Pancreas (tissue), 10 donors: ENCODE measurements around the gene LRBA. TPM values are rescaled to one million over a fixed set of nuclear protein-coding genes. Genes with fewer than 3 reads are reported as not detected.

ENCODE experiments used
- ATAC-seq, 4 donors: fragments of 200-7000 bp; cut with Tn5 transposase; one replicate each; pipeline versions ENCODE4 v1.8.0 to v1.9.1; 2020; ENCODE audit warnings: mild to moderate bottlenecking in 4 of 4, moderate library complexity in 4 of 4
- DNase-seq, 6 donors: peaks; one replicate each; pipeline ENCODE4 v3.0.0-alpha.2; 2020
- FAIRE-seq: peaks from 2 replicates; lab custom pipeline; 2012; peaks lifted over from hg19 to GRCh38; lab: Jason Lieb, UNC
- H3K27ac ChIP-seq, 4 donors: fragments of 200-600 bp; sonication (generic); 1 replicate in 3 of 4; 2 replicates in 1 of 4; pipeline versions ENCODE4 v1.5.0 to v1.8.0; 2020
- H3K27me3 ChIP-seq, 4 donors: fragments of 200-600 bp; one replicate each; pipeline ENCODE4 v1.8.0; 2021
- H3K36me3 ChIP-seq, 3 donors: fragments of 200-600 bp; sonication (generic) in 1 of 3; one replicate each; pipeline versions ENCODE4 v1.5.0 to v1.8.0; 2020 to 2021
- H3K4me1 ChIP-seq, 3 donors: fragments of 200-600 bp; one replicate each; pipeline ENCODE4 v1.8.0; 2021
- H3K4me3 ChIP-seq, 4 donors: fragments of 200-600 bp; sonication (generic) in 2 of 4; one replicate each; pipeline versions ENCODE4 v1.5.0 to v1.8.0; 2020 to 2021
- H3K9me3 ChIP-seq, 4 donors: fragments of 200-600 bp; one replicate each; pipeline ENCODE4 v1.8.0; 2021
- WGBS, 2 donors: extraction: QIAGEN DNeasy Blood & Tissue Kit; methylation state at CpG; one replicate each; pipeline ENCODE4 v1.1.7; 2013; 5-methylcytosine and 5-hydroxymethylcytosine counted together
- intact Hi-C, 3 donors: fragments of 100-400 bp; cut with DNase I; formaldehyde crosslinking; loops; one replicate each; pipeline versions ENCODE4 v1.11.1 to v1.14.2; 2022
- polyA plus RNA-seq, 2 donors: library from polyadenylated mRNA; stranded (reverse); fragments of 200-250 nt; gene quantifications; one replicate each; pipeline ENCODE4 v1.2.3, GENCODE V29; 2013
- total RNA-seq, 6 donors: library from RNA; stranded (reverse); fragmentation: NEBNext Ultra II Directional in 4 of 6; extraction: Animal tissue kit (Norgen Biotek cat#: 25700) in 4 of 6; gene quantifications; one replicate each; pipeline versions ENCODE4 v1.2.1 to v1.2.4, GENCODE V29; 2021 to 2023
- TF ChIP-seq, protein P1 (sequence below), 4 donors: fragments of 200-600 bp; sonication (generic) in 3 of 4; IDR thresholded peaks; one replicate each; pipeline versions ENCODE4 v1.5.0 to v1.8.0; 2021; ENCODE audit warnings: antibody characterized with exemption in 4 of 4
- donor health status: healthy with polysubstance abuse.
- donor health status: DM: no; HTN: no; CAD: no; lungs with moderate emphysema.
- donor health status: DM: no; HTN: no; CAD: no.
- donor health status: control.
- donor health status: control.
- donor health status: Bipolar disorder and iron deficiency.
- donor health status: DM: yes; HTN: yes; CAD: no.
- donor health status: DM: no; HTN: no; CAD: no.
- donor health status: DM: no; HTN: no; CAD: no.
- donor health status: DM: yes; HTN: yes; CAD: no.

LRBA gene
- total and polyA plus RNA-seq, 8 donors, result 6.6 to 35.3 (median 22.3) TPM

DNA sequence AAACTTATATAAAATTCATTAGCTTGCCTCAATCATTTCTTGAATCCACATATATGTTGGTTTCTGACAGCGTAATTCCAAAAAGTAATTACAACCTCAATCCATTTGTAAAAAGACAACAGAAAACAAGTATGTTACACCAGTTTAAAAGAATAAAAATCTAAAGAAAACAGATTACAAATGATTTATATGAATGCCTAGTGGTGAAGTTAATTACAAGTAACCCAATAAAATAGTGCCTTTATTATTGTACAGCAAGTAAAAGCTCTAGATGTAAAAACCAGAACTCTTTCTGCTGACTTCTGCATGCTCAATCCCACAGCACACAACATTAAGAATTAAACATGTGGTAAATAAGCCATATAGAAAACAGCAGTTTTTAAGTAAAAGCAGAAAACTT is 235.4 kb downstream of the LRBA start:
- DNase-seq, result no peak
- Histone ChIP-seq H3K36me3 (no peaks in the 10 kb centered on the region), H3K27me3 (no peaks in the 10 kb centered on the region), H3K4me1 (peaks cover 0 to 14% (median 0%) of the 10 kb centered on the region in 3 donors), H3K4me3 (no peak overlapping the region), H3K27ac (no peak overlapping the region), H3K9me3 (no peaks in the 10 kb centered on the region)
- ATAC-seq, result no peak
- TF ChIP-seq, protein P1, sequence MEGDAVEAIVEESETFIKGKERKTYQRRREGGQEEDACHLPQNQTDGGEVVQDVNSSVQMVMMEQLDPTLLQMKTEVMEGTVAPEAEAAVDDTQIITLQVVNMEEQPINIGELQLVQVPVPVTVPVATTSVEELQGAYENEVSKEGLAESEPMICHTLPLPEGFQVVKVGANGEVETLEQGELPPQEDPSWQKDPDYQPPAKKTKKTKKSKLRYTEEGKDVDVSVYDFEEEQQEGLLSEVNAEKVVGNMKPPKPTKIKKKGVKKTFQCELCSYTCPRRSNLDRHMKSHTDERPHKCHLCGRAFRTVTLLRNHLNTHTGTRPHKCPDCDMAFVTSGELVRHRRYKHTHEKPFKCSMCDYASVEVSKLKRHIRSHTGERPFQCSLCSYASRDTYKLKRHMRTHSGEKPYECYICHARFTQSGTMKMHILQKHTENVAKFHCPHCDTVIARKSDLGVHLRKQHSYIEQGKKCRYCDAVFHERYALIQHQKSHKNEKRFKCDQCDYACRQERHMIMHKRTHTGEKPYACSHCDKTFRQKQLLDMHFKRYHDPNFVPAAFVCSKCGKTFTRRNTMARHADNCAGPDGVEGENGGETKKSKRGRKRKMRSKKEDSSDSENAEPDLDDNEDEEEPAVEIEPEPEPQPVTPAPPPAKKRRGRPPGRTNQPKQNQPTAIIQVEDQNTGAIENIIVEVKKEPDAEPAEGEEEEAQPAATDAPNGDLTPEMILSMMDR (IDR thresholded peaks at IDR 0.05), result no peak
- WGBS, 2 donors, result 96 to 98% methylated on average over 1 of the region's 1 CpG
- no peak for FAIRE-seq
- intact Hi-C loops, result no loop called here

DNA sequence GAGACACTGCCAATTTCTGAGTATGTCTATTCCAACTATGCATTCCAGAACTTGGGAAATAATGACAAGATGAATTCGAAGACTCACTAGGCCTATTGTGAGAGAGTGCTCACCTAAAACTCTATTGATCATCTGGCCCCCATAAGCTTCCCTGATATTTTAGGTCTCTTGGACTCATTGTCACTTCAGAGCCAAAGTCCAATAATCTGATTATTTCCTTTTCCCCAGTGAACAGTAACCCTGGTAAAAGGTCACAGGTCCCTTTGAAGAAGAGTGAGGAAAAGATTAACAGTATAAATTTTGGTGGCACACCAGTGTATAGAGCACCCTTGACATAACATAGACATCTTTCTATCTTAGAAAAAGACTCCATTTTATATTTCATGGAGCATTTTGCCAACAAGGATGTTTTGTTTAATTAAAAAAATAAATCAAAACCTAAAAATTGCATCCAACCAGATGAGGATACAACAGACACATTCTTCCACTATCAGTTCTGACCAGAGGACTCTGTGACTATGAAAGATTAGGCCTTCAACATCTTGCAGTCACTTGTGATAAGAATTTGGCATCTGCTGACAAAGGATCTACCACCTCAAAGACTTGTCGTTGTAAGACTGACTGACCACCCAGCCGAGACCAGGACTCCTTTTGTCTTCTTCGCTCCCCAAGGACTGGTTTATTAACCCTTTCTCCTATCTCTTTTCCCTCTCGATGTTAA is 241.2 kb downstream of the LRBA start:
- ATAC-seq, result no peak
- TF ChIP-seq, protein P1 (IDR thresholded peaks at IDR 0.05), result no peak
- FAIRE-seq, result no peak
- 76 to 81% methylated on average over 5 of the region's 5 CpGs for WGBS, 2 donors
- no peak for DNase-seq
- Histone ChIP-seq H3K27ac (no peak overlapping the region), H3K4me3 (no peak overlapping the region), H3K9me3 (no peaks in the 10 kb centered on the region), H3K4me1 (peaks cover 0 to 15% (median 0%) of the 10 kb centered on the region in 3 donors), H3K27me3 (no peaks in the 10 kb centered on the region), H3K36me3 (no peaks in the 10 kb centered on the region)
- intact Hi-C loops, result no loop called here

DNA sequence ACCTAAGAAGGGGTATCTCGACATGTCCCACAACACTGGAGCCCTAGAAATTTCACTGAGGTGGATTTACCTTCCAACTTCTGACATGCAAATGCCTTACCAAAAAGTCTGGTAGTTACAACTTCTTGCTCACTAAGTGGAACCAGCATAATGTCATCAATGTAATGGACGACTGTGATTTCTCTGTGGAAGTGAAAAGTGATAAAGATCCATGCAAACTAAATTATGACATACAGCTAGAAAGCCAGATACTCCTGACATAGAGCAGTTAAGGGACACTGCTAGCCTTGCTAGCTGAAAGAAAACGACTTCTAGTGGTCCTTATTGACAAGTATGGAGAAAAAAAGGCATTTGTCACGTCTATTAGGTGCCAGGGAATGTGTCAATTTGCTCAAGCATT is 242.1 kb downstream of the LRBA start:
- no peak for ATAC-seq
- TF ChIP-seq, protein P1 (IDR thresholded peaks at IDR 0.05), result no peak
- DNase-seq, result no peak
- intact Hi-C loops, result no loop called here
- Histone ChIP-seq H3K9me3 (no peaks in the 10 kb centered on the region), H3K4me1 (peaks cover 0 to 7% (median 0%) of the 10 kb centered on the region in 3 donors), H3K36me3 (no peaks in the 10 kb centered on the region), H3K27ac (no peak overlapping the region), H3K27me3 (no peaks in the 10 kb centered on the region), H3K4me3 (no peak overlapping the region)
- FAIRE-seq, result no peak
- WGBS, 2 donors, result 75 to 85% methylated on average over 4 of the region's 4 CpGs

DNA sequence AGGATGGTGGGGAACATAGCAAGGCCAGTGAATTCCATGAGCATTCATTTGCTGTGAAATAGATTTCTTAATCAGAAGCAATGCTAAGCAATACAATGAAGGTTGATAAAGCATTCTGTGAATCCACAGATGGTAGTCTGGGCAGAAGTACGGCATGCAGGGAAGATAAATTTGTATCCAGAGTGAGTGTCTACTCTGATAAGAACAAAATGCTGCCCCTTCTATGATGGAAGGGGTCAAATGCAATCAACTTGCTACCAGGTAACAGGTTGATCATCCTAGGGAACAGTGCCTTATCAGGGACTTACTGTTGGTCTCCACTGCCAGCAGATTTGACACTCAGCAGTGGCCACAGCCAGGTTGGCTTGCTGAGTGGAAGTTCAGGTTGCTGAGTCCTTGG is 243.7 kb downstream of the LRBA start:
- intact Hi-C loops, result no loop called here
- Histone ChIP-seq H3K4me3 (no peak overlapping the region), H3K4me1 (peaks cover 0 to 7% (median 0%) of the 10 kb centered on the region in 3 donors), H3K27me3 (no peaks in the 10 kb centered on the region), H3K27ac (no peak overlapping the region), H3K9me3 (no peaks in the 10 kb centered on the region), H3K36me3 (no peaks in the 10 kb centered on the region)
- FAIRE-seq, result no peak
- TF ChIP-seq, protein P1 (IDR thresholded peaks at IDR 0.05), result no peak
- 86 to 91% methylated on average over 1 of the region's 1 CpG for WGBS, 2 donors
- ATAC-seq, result no peak
- DNase-seq, result no peak

DNA sequence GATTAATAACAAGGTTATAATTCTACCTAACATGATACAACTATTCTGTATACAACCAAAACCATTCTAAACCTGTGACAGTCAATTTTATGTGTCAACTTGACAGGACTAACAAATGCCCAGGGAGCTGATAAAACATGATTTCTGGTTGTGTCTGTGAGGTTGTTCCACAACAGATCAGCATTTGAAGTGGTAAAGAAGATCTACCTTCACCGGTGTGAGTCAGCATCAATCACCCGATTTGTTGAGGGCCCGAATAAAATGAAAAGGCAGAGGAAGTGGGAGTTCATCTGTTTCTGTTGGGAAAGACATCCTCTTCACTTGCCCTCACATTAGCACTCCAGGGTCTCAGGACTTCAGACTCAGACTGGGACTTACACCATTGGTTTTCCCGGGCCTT is 245.2 kb downstream of the LRBA start:
- Histone ChIP-seq H3K4me1 (peaks cover 0 to 7% (median 0%) of the 10 kb centered on the region in 3 donors), H3K9me3 (no peaks in the 10 kb centered on the region), H3K36me3 (no peaks in the 10 kb centered on the region), H3K27me3 (no peaks in the 10 kb centered on the region), H3K27ac (no peak overlapping the region), H3K4me3 (no peak overlapping the region)
- DNase-seq (no peak), FAIRE-seq (no peak), ATAC-seq (no peak)
- WGBS, 2 donors, result 91 to 95% methylated on average over 4 of the region's 4 CpGs
- intact Hi-C loops, result no loop called here
- TF ChIP-seq, protein P1 (IDR thresholded peaks at IDR 0.05), result no peak
